Karpas-422 (cell line): ENCODE results near the gene SLC44A5. TPM values are rescaled to one million over a fixed set of nuclear protein-coding genes. Genes with fewer than 3 reads are reported as not detected.

ENCODE experiments used
- DNase-seq: peaks from one replicate; pipeline ENCODE4 v3.0.0-alpha.2; 2015
- H2AFZ ChIP-seq: fragments of 200-600 bp; sonication (generic); 2 replicates; pipeline ENCODE4 v1.6.1; 2014; ENCODE audit warnings: antibody characterized with exemption, low read length, mixed read lengths
- H3K27ac ChIP-seq: fragments of 200-600 bp; sonication (generic); 2 replicates; pipeline ENCODE4 v1.5.1; 2014; ENCODE audit warnings: mild to moderate bottlenecking, low read length, moderate library complexity
- H3K27me3 ChIP-seq: fragments of 200-600 bp; sonication (generic); 2 replicates; pipeline ENCODE4 v1.6.1; 2014; ENCODE audit warnings: low read length, mixed read lengths
- H3K36me3 ChIP-seq: fragments of 200-600 bp; sonication (generic); 2 replicates; pipeline ENCODE4 v1.6.1; 2014; ENCODE audit warnings: low read length, mixed read lengths; ENCODE audit not compliant: insufficient read depth
- H3K4me1 ChIP-seq: fragments of 200-600 bp; sonication (generic); 2 replicates; pipeline ENCODE4 v1.6.1; 2014; ENCODE audit warnings: mild to moderate bottlenecking, low read length, mixed read lengths
- H3K4me2 ChIP-seq: fragments of 200-600 bp; sonication (generic); 2 replicates; pipeline ENCODE4 v1.6.1; 2014; ENCODE audit warnings: low read length, low read depth, mild to moderate bottlenecking; ENCODE audit not compliant: poor library complexity, severe bottlenecking
- H3K4me3 ChIP-seq: fragments of 200-600 bp; sonication (generic); 2 replicates; pipeline ENCODE4 v1.5.1; 2014; ENCODE audit warnings: mild to moderate bottlenecking, antibody characterized with exemption, low read length, mixed read lengths
- H3K79me2 ChIP-seq: fragments of 200-600 bp; sonication (generic); 2 replicates; pipeline ENCODE4 v1.6.1; 2014; ENCODE audit warnings: mild to moderate bottlenecking, low read length, mixed read lengths
- H3K9ac ChIP-seq: fragments of 200-600 bp; sonication (generic); 2 replicates; pipeline ENCODE4 v1.6.0; 2014; ENCODE audit warnings: low read length
- H3K9me2 ChIP-seq: fragments of 200-600 bp; sonication (generic), shearing (Covaris generic); replicated peaks from 2 replicates; pipeline ENCODE4 v1.6.0; 2014; ENCODE audit warnings: mild to moderate bottlenecking, low read length, moderate library complexity; ENCODE audit not compliant: insufficient read depth
- H3K9me3 ChIP-seq: fragments of 300-700, 200-600 bp; sonication (generic); 2 replicates; pipeline ENCODE4 v1.6.1; 2014; ENCODE audit warnings: low read length, mixed read lengths
- H4K20me1 ChIP-seq: fragments of 200-600 bp; sonication (generic); 2 replicates; pipeline ENCODE4 v1.6.1; 2014; ENCODE audit warnings: mild to moderate bottlenecking, antibody characterized with exemption, low read length, low read depth; ENCODE audit not compliant: insufficient read depth
- total RNA-seq: library from RNA; depleted of rRNA; stranded (reverse); fragments of >200 nt; shearing (Covaris generic); gene quantifications from 2 replicates; pipeline ENCODE4 v1.2.3, GENCODE V29; 2014; ENCODE audit warnings: low replicate concordance

SLC44A5 gene
- total RNA-seq, 1 experiment from 2014 or later, result not detected

DNA sequence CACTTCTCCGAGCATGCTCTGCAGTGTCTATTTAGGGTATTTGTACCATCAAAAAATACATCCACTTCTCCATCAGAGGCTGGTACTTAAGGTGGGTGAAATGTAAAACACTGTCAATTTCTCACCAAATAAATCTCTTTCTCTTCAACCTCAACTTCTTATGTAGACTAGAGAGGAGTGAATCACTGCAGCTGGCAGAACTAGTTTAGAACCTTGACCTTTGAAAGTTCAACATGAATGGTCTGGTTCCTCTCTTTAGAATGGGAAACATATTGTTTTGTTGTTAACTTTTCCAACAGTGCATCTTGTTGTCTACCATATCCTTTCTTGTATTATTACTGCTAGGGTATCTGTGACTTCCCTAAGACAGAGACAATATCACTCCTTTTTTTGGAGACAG, 20.1 kb upstream of the SLC44A5 start:
- H2AFZ ChIP-seq, result no peak overlapping the region
- H3K4me2 ChIP-seq, result no peak overlapping the region
- H3K9ac ChIP-seq, result no peak overlapping the region
- H4K20me1 ChIP-seq, result no peaks in the 10 kb centered on the region
- DNase-seq, result no peak
- no peaks in the 10 kb centered on the region for H3K36me3 ChIP-seq
- no peak overlapping the region for H3K27ac ChIP-seq
- no peaks in the 10 kb centered on the region for H3K9me3 ChIP-seq
- H3K9me2 ChIP-seq, result no peaks in the 10 kb centered on the region
- no peaks in the 10 kb centered on the region for H3K27me3 ChIP-seq
- no peak overlapping the region for H3K4me3 ChIP-seq
- no peaks in the 10 kb centered on the region for H3K4me1 ChIP-seq
- no peaks in the 10 kb centered on the region for H3K79me2 ChIP-seq

GRCh38 chr1:75630004-75630594, 19.2 kb upstream of the SLC44A5 start:
- H3K4me1 ChIP-seq, result no peaks in the 10 kb centered on the region
- no peaks in the 10 kb centered on the region for H3K27me3 ChIP-seq
- H3K9me2 ChIP-seq, result 0 out of 2 replicates have a peak, but pooled peaks cover under 1% of the 10 kb centered on the region
- no peaks in the 10 kb centered on the region for H3K9me3 ChIP-seq
- H3K4me3 ChIP-seq, result no peak overlapping the region
- no peak for DNase-seq
- no peak overlapping the region for H3K4me2 ChIP-seq
- H3K27ac ChIP-seq, result no peak overlapping the region
- no peaks in the 10 kb centered on the region for H3K36me3 ChIP-seq
- H3K79me2 ChIP-seq, result no peaks in the 10 kb centered on the region
- no peak overlapping the region for H3K9ac ChIP-seq
- H4K20me1 ChIP-seq, result no peaks in the 10 kb centered on the region
- no peak overlapping the region for H2AFZ ChIP-seq

GRCh38 chr1:75625795-75626194, 14.9 kb upstream of the SLC44A5 start:
- Histone ChIP-seq H3K27ac (no peak overlapping the region), H4K20me1 (no peaks in the 10 kb centered on the region), H3K4me1 (no peaks in the 10 kb centered on the region), H3K9me2 (0 out of 2 replicates have a peak, but pooled peaks cover 4% of the 10 kb centered on the region), H3K79me2 (no peaks in the 10 kb centered on the region), H3K4me3 (no peak overlapping the region), H3K9ac (no peak overlapping the region), H2AFZ (no peak overlapping the region), H3K9me3 (no peaks in the 10 kb centered on the region), H3K4me2 (no peak overlapping the region), H3K36me3 (no peaks in the 10 kb centered on the region), H3K27me3 (no peaks in the 10 kb centered on the region)
- DNase-seq, result no peak

DNA sequence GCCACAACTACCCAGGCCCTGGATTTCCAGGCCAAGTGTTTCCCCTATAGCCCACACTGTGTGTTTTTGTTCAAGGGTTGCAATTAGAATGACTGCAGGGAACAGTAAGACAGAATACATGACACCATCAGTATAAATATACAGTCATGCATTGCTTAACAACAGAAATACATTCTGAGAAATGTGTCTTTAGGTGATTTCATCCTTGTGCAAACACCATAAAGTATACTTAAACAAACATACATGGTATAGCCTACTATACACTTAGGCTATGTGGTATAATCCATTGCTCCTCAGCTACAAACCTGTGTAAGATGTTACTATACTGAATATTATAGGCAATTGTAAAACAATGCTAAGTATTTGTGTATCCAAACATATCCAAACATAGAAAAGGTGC, 7.5 kb upstream of the SLC44A5 start:
- no peak overlapping the region for H2AFZ ChIP-seq
- no peaks in the 10 kb centered on the region for H4K20me1 ChIP-seq
- H3K4me3 ChIP-seq, result no peak overlapping the region
- H3K79me2 ChIP-seq, result no peaks in the 10 kb centered on the region
- no peaks in the 10 kb centered on the region for H3K4me1 ChIP-seq
- no peak overlapping the region for H3K4me2 ChIP-seq
- H3K27ac ChIP-seq, result no peak overlapping the region
- H3K27me3 ChIP-seq, result no peaks in the 10 kb centered on the region
- H3K9me3 ChIP-seq, result no peaks in the 10 kb centered on the region
- no peak for DNase-seq
- H3K9ac ChIP-seq, result no peak overlapping the region
- no peaks in the 10 kb centered on the region for H3K36me3 ChIP-seq
- no peaks in the 10 kb centered on the region for H3K9me2 ChIP-seq

GRCh38 chr1:75616436-75617433, 5.8 kb upstream of the SLC44A5 start:
- Histone ChIP-seq H3K27me3 (no peaks in the 10 kb centered on the region), H3K27ac (no peak overlapping the region), H3K4me2 (no peak overlapping the region), H3K4me3 (no peak overlapping the region), H4K20me1 (no peaks in the 10 kb centered on the region), H3K36me3 (no peaks in the 10 kb centered on the region), H3K9me2 (no peaks in the 10 kb centered on the region), H2AFZ (no peak overlapping the region), H3K79me2 (no peaks in the 10 kb centered on the region), H3K9me3 (no peaks in the 10 kb centered on the region), H3K9ac (no peak overlapping the region), H3K4me1 (no peaks in the 10 kb centered on the region)
- DNase-seq, result no peak

DNA sequence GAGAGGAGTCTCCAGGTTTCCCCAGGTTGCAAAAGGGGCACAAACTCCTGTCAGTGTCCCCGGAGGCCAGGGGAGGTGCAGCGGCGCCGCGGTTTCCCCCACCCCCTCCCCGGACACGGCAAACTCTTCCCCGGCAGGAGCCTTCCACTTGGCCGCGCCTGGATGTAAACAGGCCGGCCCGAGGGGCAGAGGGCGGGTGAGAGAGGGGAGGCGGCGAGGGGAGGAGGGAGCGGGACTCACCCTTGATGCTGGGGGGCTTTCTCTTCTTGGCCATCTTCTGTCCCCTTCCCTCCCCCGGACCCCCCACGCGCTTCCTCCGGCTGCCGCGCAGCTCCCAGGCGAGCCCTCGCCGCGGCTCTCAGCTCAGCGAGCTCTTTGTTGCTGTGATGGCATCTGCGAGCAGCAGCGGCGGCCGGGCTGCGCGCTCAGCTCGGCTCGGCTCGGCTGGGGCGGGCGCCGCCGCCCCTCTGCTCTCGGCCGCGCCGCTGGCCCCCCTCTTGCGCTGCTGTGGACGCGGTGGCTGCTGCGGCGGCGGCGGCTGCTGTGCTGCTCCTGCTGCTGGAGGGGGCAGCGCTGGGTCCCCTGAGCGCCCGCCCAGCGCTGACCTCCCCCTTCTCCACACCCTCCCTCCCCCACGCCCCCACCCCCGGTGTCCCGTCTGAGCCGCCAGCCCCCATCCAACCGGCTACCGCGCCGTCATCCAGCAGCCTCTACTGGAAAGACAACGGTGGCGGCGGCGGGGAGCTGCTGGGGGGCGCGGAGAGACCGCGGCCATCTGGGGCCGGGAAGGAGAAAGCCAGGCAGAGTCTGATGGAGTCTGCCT, 4.9 kb upstream of the SLC44A5 start:
- Histone ChIP-seq H3K9me2 (no peaks in the 10 kb centered on the region), H3K36me3 (no peaks in the 10 kb centered on the region), H3K79me2 (no peaks in the 10 kb centered on the region), H4K20me1 (no peaks in the 10 kb centered on the region), H3K4me2 (no peak overlapping the region), H2AFZ (no peak overlapping the region), H3K4me1 (no peaks in the 10 kb centered on the region), H3K9ac (no peak overlapping the region), H3K27me3 (no peaks in the 10 kb centered on the region), H3K4me3 (no peak overlapping the region), H3K9me3 (no peaks in the 10 kb centered on the region), H3K27ac (no peak overlapping the region)
- no peak for DNase-seq

GRCh38 chr1:75614399-75614756, 3.5 kb upstream of the SLC44A5 start:
- Histone ChIP-seq H3K36me3 (no peaks in the 10 kb centered on the region), H3K9ac (no peak overlapping the region), H3K9me3 (no peaks in the 10 kb centered on the region), H3K79me2 (no peaks in the 10 kb centered on the region), H3K4me1 (no peaks in the 10 kb centered on the region), H3K4me3 (no peak overlapping the region), H3K4me2 (no peak overlapping the region), H4K20me1 (no peaks in the 10 kb centered on the region), H2AFZ (no peak overlapping the region), H3K27me3 (no peaks in the 10 kb centered on the region), H3K27ac (no peak overlapping the region), H3K9me2 (no peaks in the 10 kb centered on the region)
- no peak for DNase-seq

DNA sequence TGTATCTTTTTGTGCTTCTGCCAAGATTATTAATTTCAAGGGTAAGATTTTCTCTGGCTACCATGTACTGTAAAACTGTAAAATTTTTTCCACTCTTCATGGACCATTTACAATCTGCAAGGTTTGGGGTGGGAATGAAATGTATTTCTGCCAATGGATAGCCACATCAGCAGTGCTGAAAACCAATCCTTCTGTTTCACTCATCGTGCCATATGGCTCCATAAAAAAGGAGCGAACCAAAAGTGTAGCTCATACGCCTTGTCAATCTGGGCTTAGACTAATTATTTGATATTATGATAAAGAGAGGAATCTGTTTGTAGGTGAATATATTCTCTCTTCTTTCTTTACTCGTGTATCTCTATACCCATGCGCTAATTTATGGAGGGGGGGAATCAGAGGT, 3.0 kb upstream of the SLC44A5 start:
- Histone ChIP-seq H3K79me2 (no peaks in the 10 kb centered on the region), H3K27me3 (no peaks in the 10 kb centered on the region), H3K9ac (no peak overlapping the region), H3K9me2 (no peaks in the 10 kb centered on the region), H3K4me1 (no peaks in the 10 kb centered on the region), H3K36me3 (no peaks in the 10 kb centered on the region), H3K9me3 (no peaks in the 10 kb centered on the region), H2AFZ (no peak overlapping the region), H3K4me3 (no peak overlapping the region), H3K27ac (no peak overlapping the region), H4K20me1 (no peaks in the 10 kb centered on the region), H3K4me2 (no peak overlapping the region)
- DNase-seq, result no peak
